ENCODE measurements around the gene TMPRSS15. TPM values are rescaled to one million over a fixed set of nuclear protein-coding genes. Genes with fewer than 3 reads are reported as not detected.

Gene TMPRSS15
- not detected for total RNA-seq

DNA sequence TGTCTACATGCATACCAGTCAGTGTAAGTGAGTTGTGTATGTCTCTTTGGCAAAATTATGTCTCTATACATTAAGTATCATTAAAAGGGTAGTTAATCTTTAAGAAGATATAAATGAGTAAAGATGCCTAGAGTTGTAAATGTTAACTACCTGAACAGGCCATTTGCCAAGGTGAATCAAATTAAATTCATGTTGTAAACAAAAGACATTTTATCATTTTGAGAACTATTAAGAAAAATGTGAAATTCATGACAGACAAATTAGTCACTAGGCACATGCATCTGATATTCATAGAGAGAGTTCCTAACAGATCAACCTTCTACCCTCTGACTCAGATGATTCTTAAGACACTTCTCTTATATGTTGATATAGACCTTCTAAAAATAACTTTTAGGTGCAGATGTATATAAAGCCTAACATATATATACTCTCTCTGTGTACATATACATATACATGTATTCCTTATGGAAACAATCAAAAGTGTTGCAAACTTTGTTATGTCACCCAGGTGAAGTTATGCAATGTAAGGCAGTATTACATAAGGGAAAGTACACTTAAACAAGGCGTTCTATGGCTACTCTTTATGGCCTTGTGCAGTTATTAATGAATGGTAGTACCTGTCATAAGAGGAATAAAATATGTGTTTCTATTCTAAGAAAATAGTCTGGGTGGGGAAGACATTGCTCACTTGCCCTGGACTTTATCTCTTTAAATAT, at the start of gene TMPRSS15:
Gene TMPRSS15, minus strand, starts transcription at position 51 of the 716 bp plus-strand sequence. CDS start 163 bp downstream, outside the sequence.
- H3K36me3 Mint-ChIP-seq (ENCODE audit: low read depth) = no peaks in the 10 kb centered on the region
- DNase-seq = no peak
- H3K9me3 Mint-ChIP-seq = no peaks in the 10 kb centered on the region
- POLR2A ChIA-PET = no interaction called here
- TF ChIP-seq, protein P1, sequence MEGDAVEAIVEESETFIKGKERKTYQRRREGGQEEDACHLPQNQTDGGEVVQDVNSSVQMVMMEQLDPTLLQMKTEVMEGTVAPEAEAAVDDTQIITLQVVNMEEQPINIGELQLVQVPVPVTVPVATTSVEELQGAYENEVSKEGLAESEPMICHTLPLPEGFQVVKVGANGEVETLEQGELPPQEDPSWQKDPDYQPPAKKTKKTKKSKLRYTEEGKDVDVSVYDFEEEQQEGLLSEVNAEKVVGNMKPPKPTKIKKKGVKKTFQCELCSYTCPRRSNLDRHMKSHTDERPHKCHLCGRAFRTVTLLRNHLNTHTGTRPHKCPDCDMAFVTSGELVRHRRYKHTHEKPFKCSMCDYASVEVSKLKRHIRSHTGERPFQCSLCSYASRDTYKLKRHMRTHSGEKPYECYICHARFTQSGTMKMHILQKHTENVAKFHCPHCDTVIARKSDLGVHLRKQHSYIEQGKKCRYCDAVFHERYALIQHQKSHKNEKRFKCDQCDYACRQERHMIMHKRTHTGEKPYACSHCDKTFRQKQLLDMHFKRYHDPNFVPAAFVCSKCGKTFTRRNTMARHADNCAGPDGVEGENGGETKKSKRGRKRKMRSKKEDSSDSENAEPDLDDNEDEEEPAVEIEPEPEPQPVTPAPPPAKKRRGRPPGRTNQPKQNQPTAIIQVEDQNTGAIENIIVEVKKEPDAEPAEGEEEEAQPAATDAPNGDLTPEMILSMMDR (IDR thresholded peaks at IDR 0.05) = no peak
- CTCF ChIA-PET = no interaction called here
- no peak for ATAC-seq
- H3K27ac Mint-ChIP-seq = no peak within 1 kb of the TSS
- no peak within 1 kb of the TSS for H3K4me3 Mint-ChIP-seq
- intact Hi-C loops (cut with micrococcal nuclease) = no loop called here
- H3K27me3 Mint-ChIP-seq = no peaks in the 10 kb centered on the region
- no peaks in the 10 kb centered on the region for H3K4me1 Mint-ChIP-seq (ENCODE audit: low read depth)

DNA sequence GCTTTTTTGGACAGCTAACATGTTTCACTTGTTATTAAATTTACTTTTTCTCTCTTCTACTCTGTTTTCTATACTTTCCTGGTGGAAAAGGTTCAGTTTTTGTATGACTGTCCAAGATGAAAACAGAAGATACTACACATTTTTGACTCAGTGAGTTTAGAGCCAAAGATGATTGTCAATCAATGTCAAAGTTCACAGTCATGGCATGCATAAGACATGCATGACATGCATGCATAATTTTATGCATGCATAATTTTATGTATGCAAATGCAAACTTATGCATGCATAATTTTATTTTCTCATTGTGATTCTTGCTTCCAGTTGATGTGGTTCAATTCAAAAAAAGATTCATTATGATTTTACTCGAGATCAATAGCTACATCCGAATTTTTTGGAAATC, 48.1 kb upstream of the TMPRSS15 start:
- Mint-ChIP-seq H3K9me3 (peaks cover 3% of the 10 kb centered on the region), H3K36me3 (ENCODE audit: low read depth) (no peaks in the 10 kb centered on the region), H3K27me3 (no peaks in the 10 kb centered on the region), H3K27ac (no peak overlapping the region), H3K4me3 (no peak overlapping the region), H3K4me1 (ENCODE audit: low read depth) (no peaks in the 10 kb centered on the region)
- ATAC-seq = no peak
- POLR2A ChIA-PET = no interaction called here
- TF ChIP-seq, protein P1 (IDR thresholded peaks at IDR 0.05) = no peak
- CTCF ChIA-PET = no interaction called here
- no peak for DNase-seq
- intact Hi-C loops (cut with micrococcal nuclease) = no loop called here

DNA sequence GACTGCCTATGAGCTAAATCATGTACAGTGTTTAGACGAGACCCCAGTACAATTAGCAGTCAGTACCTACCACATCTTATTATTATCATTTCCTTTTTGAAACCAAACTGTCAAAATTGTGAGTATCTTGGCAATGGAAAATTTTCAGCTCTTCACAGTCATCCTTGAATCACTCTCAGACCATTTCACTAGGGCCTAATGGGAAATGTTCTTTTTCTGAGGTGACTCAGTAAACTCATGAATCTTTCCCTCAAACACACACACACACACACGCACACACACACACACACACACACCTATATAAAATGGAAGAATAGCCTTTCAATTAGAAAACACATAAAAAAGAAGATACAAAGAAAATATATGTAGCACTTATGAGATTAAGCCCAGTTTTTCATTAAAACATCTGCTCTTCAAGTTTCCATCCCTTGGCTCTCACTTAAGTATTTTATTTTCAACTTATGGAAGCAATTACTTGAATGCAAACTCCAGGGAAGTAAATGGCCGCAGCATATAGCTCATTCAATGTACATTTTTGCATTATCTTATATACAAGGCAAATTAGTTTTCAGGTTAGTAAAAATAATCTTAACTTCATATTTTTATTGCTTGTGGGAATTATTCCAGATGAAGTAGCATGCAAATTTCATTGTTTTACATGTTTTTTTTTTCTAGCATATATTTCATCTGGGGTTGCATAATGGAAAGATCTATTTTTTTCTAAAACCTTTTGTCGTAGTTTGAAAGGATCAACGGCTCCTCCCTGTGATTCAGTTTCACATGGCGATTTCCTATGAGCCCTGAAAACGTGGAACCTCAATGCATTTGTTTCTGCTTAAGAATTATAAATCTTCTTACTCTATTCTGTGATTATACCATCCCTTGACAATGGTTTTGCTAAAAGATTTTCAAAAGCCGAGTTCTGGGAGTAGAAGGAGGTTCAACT, 46.3 kb upstream of the TMPRSS15 start:
- Mint-ChIP-seq H3K36me3 (ENCODE audit: low read depth) (no peaks in the 10 kb centered on the region), H3K9me3 (peaks cover 2% of the 10 kb centered on the region), H3K4me1 (ENCODE audit: low read depth) (no peaks in the 10 kb centered on the region), H3K27ac (no peak overlapping the region), H3K27me3 (no peaks in the 10 kb centered on the region), H3K4me3 (no peak overlapping the region)
- ATAC-seq = no peak
- intact Hi-C loops (cut with micrococcal nuclease) = no loop called here
- TF ChIP-seq, protein P1 (IDR thresholded peaks at IDR 0.05) = no peak
- ChIA-PET CTCF (no interaction called here), POLR2A (no interaction called here)
- no peak for DNase-seq

DNA sequence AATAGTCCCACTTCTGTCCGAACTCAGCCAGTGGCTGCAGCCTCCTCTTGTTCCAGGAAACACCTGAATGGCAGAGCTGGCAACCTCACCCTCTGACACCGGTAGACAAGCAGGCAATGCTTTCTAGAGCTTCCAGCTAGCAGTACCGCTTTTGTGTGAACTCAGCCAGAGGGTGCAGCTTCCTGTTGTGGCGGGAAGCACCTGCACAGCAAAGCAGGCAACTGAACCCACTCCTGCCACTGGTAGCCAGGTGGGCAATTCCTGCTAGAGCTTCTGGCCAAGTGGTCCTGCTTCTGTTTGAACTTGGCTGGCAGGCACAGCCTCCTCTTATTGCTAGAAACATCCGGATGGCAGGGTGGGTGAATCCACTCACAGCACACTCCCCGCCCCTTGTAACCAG, 40.1 kb upstream of the TMPRSS15 start:
- CTCF ChIA-PET = no interaction called here
- intact Hi-C loops (cut with micrococcal nuclease) = no loop called here
- no peak overlapping the region for H3K4me3 Mint-ChIP-seq
- no peak for ATAC-seq
- H3K27ac Mint-ChIP-seq = no peak overlapping the region
- POLR2A ChIA-PET = no interaction called here
- no peaks in the 10 kb centered on the region for H3K36me3 Mint-ChIP-seq (ENCODE audit: low read depth)
- DNase-seq = peak; percentile 3
- no peaks in the 10 kb centered on the region for H3K4me1 Mint-ChIP-seq (ENCODE audit: low read depth)
- peaks cover 2% of the 10 kb centered on the region for H3K9me3 Mint-ChIP-seq
- TF ChIP-seq, protein P1 (IDR thresholded peaks at IDR 0.05) = no peak
- no peaks in the 10 kb centered on the region for H3K27me3 Mint-ChIP-seq

DNA sequence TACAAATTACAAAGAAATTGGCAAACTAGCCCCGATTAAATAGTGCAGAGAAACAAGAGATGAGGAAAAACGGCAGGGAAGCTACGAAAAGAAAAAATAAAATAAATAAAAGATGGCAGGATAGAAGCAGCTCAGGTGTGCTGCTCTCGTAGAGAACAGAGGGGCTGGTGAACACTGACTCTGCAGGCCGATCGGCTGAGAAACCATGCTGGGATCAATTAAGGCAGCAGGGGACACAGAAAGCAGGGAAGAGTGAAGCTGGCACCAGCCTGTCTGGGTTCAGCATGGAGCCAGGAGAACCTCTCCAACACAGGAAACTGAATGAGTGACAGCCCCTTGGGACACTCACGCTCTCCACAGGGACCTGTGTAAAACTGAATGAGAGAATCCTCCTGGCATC, 39.5 kb upstream of the TMPRSS15 start:
- Mint-ChIP-seq H3K4me1 (ENCODE audit: low read depth) (no peaks in the 10 kb centered on the region), H3K27me3 (no peaks in the 10 kb centered on the region), H3K36me3 (ENCODE audit: low read depth) (no peaks in the 10 kb centered on the region), H3K9me3 (peaks cover 2% of the 10 kb centered on the region), H3K4me3 (no peak overlapping the region), H3K27ac (no peak overlapping the region)
- ChIA-PET POLR2A (no interaction called here), CTCF (no interaction called here)
- ATAC-seq (no peak), DNase-seq (no peak)
- intact Hi-C loops (cut with micrococcal nuclease) = no loop called here
- TF ChIP-seq, protein P1 (IDR thresholded peaks at IDR 0.05) = no peak
